ENCODE data around the gene MT1G.
"Not testable (repeated sequence)": the region's sequence is repeated elsewhere in the genome, so short reads cannot be mapped to it uniquely, and the experiment has no call there.

The MT1G gene

GRCh38 chr16:56667581-56668571, at the start of gene MT1G:
MT1G (minus strand) TSS chr16:56668065; CDS start chr16:56667993, 72 bp downstream.
- no peak for DNase-seq

- not testable (repeated sequence) for DNase-seq
These were observed 49.7 kb upstream of the MT1G start for GRCh38 chr16:56717532-56717931.

- peak; percentile 86 for DNase-seq
These were observed 48.9 kb upstream of the MT1G start for GRCh38 chr16:56716761-56717160.

- DNase-seq, result no peak
These were observed 47.3 kb upstream of the MT1G start for GRCh38 chr16:56715126-56715525.

GRCh38 chr16:56713794-56714193, 45.9 kb upstream of the MT1G start:
- DNase-seq, result no peak

GRCh38 chr16:56711862-56712261, 44.0 kb upstream of the MT1G start:
- no peak for DNase-seq

GRCh38 chr16:56710181-56710737, 42.4 kb upstream of the MT1G start:
- DNase-seq, result no peak

- no peak for DNase-seq
These were observed 41.7 kb upstream of the MT1G start for GRCh38 chr16:56709443-56710040.

GRCh38 chr16:56708525-56709442, 40.9 kb upstream of the MT1G start:
- no peak for DNase-seq

- no peak for DNase-seq
These were observed 35.0 kb upstream of the MT1G start for GRCh38 chr16:56702836-56703235.

GRCh38 chr16:56701534-56701933, 33.7 kb upstream of the MT1G start:
- no peak for DNase-seq

GRCh38 chr16:56700631-56701030, 32.8 kb upstream of the MT1G start:
- no peak for DNase-seq

- no peak for DNase-seq
These were observed 32.3 kb upstream of the MT1G start for GRCh38 chr16:56700195-56700594.

GRCh38 chr16:56697456-56698155, 29.7 kb upstream of the MT1G start:
- DNase-seq, result no peak

GRCh38 chr16:56695246-56695645, 27.4 kb upstream of the MT1G start:
- no peak for DNase-seq

- DNase-seq, result no peak
These were observed 24.0 kb upstream of the MT1G start for GRCh38 chr16:56691885-56692284.

- no peak for DNase-seq
These were observed 22.7 kb upstream of the MT1G start for GRCh38 chr16:56690420-56691122.

GRCh38 chr16:56689171-56689570, 21.3 kb upstream of the MT1G start:
- DNase-seq, result no peak

- DNase-seq, result no peak
These were observed 20.9 kb upstream of the MT1G start for GRCh38 chr16:56688762-56689161.

GRCh38 chr16:56686758-56687157, 18.9 kb upstream of the MT1G start:
- DNase-seq, result no peak

- DNase-seq, result no peak
These were observed 17.2 kb upstream of the MT1G start for GRCh38 chr16:56684926-56685590.

All from NCI-H524 treated with DMSO at 0.1 percent for 48 hours (cell line).